Vagina (tissue), 2 donors: ENCODE measurements around the gene RRAS.

ENCODE experiments used
- POLR2A ChIP-seq, 2 donors: fragments of 450-650 bp; IDR thresholded peaks; one replicate each; pipeline ENCODE4 v1.6.1; 2017; ENCODE audit warnings: antibody characterized with exemption in 2 of 2, mild to moderate bottlenecking in 2 of 2, moderate library complexity in 2 of 2
- POLR2AphosphoS5 ChIP-seq, 2 donors: sonication (generic); formaldehyde crosslinking; IDR thresholded peaks; one replicate each; pipeline ENCODE4 v1.9.0; 2017; ENCODE audit warnings: antibody characterized with exemption in 2 of 2, mild to moderate bottlenecking in 2 of 2, low read depth in 1 of 2; ENCODE audit not compliant: insufficient read depth in 1 of 2
- TF ChIP-seq, protein P1 (sequence below), 3 experiments: fragments of 450-650 bp in 2 of 3; fragments of 200-600 bp in 1 of 3; sonication (generic) in 1 of 3; IDR thresholded peaks; one replicate each; pipeline ENCODE4 v1.5.1; 2017 to 2019; ENCODE audit warnings: antibody characterized with exemption in 3 of 3, mild to moderate bottlenecking in 2 of 3, moderate library complexity in 2 of 3

- TF ChIP-seq, protein P1, sequence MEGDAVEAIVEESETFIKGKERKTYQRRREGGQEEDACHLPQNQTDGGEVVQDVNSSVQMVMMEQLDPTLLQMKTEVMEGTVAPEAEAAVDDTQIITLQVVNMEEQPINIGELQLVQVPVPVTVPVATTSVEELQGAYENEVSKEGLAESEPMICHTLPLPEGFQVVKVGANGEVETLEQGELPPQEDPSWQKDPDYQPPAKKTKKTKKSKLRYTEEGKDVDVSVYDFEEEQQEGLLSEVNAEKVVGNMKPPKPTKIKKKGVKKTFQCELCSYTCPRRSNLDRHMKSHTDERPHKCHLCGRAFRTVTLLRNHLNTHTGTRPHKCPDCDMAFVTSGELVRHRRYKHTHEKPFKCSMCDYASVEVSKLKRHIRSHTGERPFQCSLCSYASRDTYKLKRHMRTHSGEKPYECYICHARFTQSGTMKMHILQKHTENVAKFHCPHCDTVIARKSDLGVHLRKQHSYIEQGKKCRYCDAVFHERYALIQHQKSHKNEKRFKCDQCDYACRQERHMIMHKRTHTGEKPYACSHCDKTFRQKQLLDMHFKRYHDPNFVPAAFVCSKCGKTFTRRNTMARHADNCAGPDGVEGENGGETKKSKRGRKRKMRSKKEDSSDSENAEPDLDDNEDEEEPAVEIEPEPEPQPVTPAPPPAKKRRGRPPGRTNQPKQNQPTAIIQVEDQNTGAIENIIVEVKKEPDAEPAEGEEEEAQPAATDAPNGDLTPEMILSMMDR (IDR thresholded peaks at IDR 0.05): no peak
- TF ChIP-seq POLR2A (IDR thresholded peaks at IDR 0.05) (no peak), POLR2AphosphoS5 (IDR thresholded peaks at IDR 0.05; ENCODE audit: insufficient read depth in 1 of 2, low read depth in 1 of 2) (no peak)
Observed at GRCh38 chr19:49588365-49589122, 51.4 kb downstream of the RRAS start.
